Type B pancreatic cell (in vitro differentiated cells): ENCODE measurements around the gene PEAK1. TPM values are rescaled to one million over a fixed set of nuclear protein-coding genes. Genes with fewer than 3 reads are reported as not detected.

Experiments
- DNase-seq: peaks from one replicate; pipeline ENCODE4 v3.0.0; 2021; ENCODE audit warnings: mixed read lengths; ENCODE audit not compliant: unreplicated experiment; ENCODE audit errors: extremely low spot score
- H3K27ac Mint-ChIP-seq: 2 replicates; pipeline ENCODE4 v1.8.0; 2021; ENCODE audit warnings: mild to moderate bottlenecking, mixed read lengths
- H3K27me3 Mint-ChIP-seq: 2 replicates; pipeline ENCODE4 v1.8.0; 2021; ENCODE audit warnings: mixed read lengths
- H3K36me3 Mint-ChIP-seq: 2 replicates; pipeline ENCODE4 v1.8.0; 2021; ENCODE audit warnings: mixed read lengths
- H3K4me1 Mint-ChIP-seq: one replicate; pipeline ENCODE4 v1.8.0; 2021; ENCODE audit warnings: mixed read lengths; ENCODE audit not compliant: unreplicated experiment
- H3K4me3 Mint-ChIP-seq: 2 replicates; pipeline ENCODE4 v1.8.0; 2021; ENCODE audit warnings: mild to moderate bottlenecking, mixed read lengths
- H3K9me3 Mint-ChIP-seq: 2 replicates; pipeline ENCODE4 v1.8.0; 2021; ENCODE audit warnings: mixed read lengths
- CTCF ChIP-seq: fragments of 200-600 bp; sonication (generic); conservative IDR thresholded peaks from 2 replicates; pipeline ENCODE4 v1.5.0; 2021; ENCODE audit warnings: antibody characterized with exemption, mild to moderate bottlenecking
- total RNA-seq: library from RNA; stranded (reverse); gene quantifications from 2 replicates; pipeline ENCODE4 v1.2.1, GENCODE V29; 2021; ENCODE audit warnings: low replicate concordance

The PEAK1 gene
- total RNA-seq, 1 donor from 2014 or later, result 35.0 TPM

- no peak for DNase-seq
- peaks cover 8% of the 10 kb centered on the region for H3K9me3 Mint-ChIP-seq
These were observed 248.5 kb downstream of the PEAK1 start for GRCh38 chr15:77171221-77171967.

GRCh38 chr15:77168616-77169015 is 251.3 kb downstream of the PEAK1 start:
- Mint-ChIP-seq H3K9me3 (peaks cover 7% of the 10 kb centered on the region), H3K27me3 (no peaks in the 10 kb centered on the region), H3K4me1 (peaks cover 22% of the 10 kb centered on the region), H3K4me3 (no peak overlapping the region), H3K36me3 (peaks cover 3% of the 10 kb centered on the region), H3K27ac (no peak overlapping the region)
- no peak for TF ChIP-seq CTCF
- no peak for DNase-seq

More at GRCh38 chr15:77171221-77171967, 248.5 kb downstream of the PEAK1 start:
- Mint-ChIP-seq H3K36me3 (peaks cover 6% of the 10 kb centered on the region), H3K27me3 (no peaks in the 10 kb centered on the region), H3K27ac (no peak overlapping the region), H3K4me1 (peaks cover 10% of the 10 kb centered on the region), H3K4me3 (no peak overlapping the region)
- no peak for TF ChIP-seq CTCF

GRCh38 chr15:77168141-77168540 is 251.8 kb downstream of the PEAK1 start:
- DNase-seq, result no peak
- no peak for TF ChIP-seq CTCF
- Mint-ChIP-seq H3K27me3 (no peaks in the 10 kb centered on the region), H3K9me3 (peaks cover 4% of the 10 kb centered on the region), H3K4me3 (no peak overlapping the region), H3K36me3 (no peaks in the 10 kb centered on the region), H3K27ac (no peak overlapping the region), H3K4me1 (peaks cover 18% of the 10 kb centered on the region)

GRCh38 chr15:77167406-77167805 is 252.5 kb downstream of the PEAK1 start:
- no peak for DNase-seq
- Mint-ChIP-seq H3K4me3 (no peak overlapping the region), H3K27ac (no peak overlapping the region), H3K4me1 (peaks cover 24% of the 10 kb centered on the region), H3K36me3 (no peaks in the 10 kb centered on the region), H3K9me3 (peaks cover 4% of the 10 kb centered on the region), H3K27me3 (no peaks in the 10 kb centered on the region)
- TF ChIP-seq CTCF, result no peak

- H3K4me3 Mint-ChIP-seq, result no peak overlapping the region
- no peaks in the 10 kb centered on the region for H3K36me3 Mint-ChIP-seq
- no peak for TF ChIP-seq CTCF
- peaks cover 4% of the 10 kb centered on the region for H3K9me3 Mint-ChIP-seq
- H3K4me1 Mint-ChIP-seq, result peaks cover 44% of the 10 kb centered on the region
- H3K27me3 Mint-ChIP-seq, result no peaks in the 10 kb centered on the region
- no peak overlapping the region for H3K27ac Mint-ChIP-seq
- no peak for DNase-seq
These were observed 256.0 kb downstream of the PEAK1 start for GRCh38 chr15:77163781-77164384.
